HepG2 (cell line): ENCODE data around the gene IL10.

ENCODE experiments used
- CTCF ChIP-seq: sonication (generic); formaldehyde crosslinking; IDR thresholded peaks from 2 replicates; pipeline ENCODE4 v1.5.0; 2020; ENCODE audit warnings: mild to moderate bottlenecking, missing genetic modification reagents, moderate library complexity
- ETV5 ChIP-seq: IDR thresholded peaks from 2 replicates; pipeline ENCODE4 v1.6.1; 2018; ENCODE audit warnings: missing biosample characterization, missing genetic modification reagents, inconsistent platforms, borderline replicate concordance
- POLR2AphosphoS5 ChIP-seq: IDR thresholded peaks from 2 replicates; pipeline ENCODE4 v1.6.1; 2012; ENCODE audit warnings: low read depth, low read length
- SMC3 ChIP-seq: IDR thresholded peaks from 2 replicates; pipeline ENCODE4 v1.6.1; 2011; ENCODE audit warnings: low read length, improper control_type of control experiment

GRCh38 chr1:206802401-206802800 lies 30.1 kb upstream of the IL10 start:
- TF ChIP-seq SMC3 (no peak), ETV5 (CRISPR knock-in tag) (no peak), POLR2AphosphoS5 (no peak), CTCF (CRISPR knock-in tag) (no peak)
